Measurements from ENCODE around the gene SV2B.

SV2B gene

DNA sequence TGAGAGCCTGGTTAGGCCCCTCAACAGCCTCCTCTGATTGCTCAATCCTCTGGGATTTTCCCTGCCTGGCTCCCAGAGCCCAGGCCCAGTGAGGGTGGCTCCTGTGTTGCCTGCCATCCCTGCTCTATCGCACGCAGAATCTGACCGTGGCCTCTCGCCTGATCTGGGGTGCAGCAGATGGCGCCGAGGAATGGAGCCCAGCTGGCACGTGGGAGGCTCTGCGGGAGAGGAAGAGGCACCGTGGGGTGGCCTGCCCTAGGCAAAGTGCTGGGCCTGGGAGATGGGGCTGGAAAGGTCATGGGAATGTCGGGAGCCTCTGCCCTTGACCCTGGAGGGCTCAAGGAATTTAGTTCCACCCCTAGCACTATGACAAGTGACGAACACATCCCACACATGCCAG, 10.3 kb downstream of the SV2B start:
- no peak for DNase-seq (ENCODE audit: low read depth)
- H3K4me3 ChIP-seq (ENCODE audit: control insufficient read depth, low read depth, low read length) = no peak overlapping the region
- TF ChIP-seq, protein P1, sequence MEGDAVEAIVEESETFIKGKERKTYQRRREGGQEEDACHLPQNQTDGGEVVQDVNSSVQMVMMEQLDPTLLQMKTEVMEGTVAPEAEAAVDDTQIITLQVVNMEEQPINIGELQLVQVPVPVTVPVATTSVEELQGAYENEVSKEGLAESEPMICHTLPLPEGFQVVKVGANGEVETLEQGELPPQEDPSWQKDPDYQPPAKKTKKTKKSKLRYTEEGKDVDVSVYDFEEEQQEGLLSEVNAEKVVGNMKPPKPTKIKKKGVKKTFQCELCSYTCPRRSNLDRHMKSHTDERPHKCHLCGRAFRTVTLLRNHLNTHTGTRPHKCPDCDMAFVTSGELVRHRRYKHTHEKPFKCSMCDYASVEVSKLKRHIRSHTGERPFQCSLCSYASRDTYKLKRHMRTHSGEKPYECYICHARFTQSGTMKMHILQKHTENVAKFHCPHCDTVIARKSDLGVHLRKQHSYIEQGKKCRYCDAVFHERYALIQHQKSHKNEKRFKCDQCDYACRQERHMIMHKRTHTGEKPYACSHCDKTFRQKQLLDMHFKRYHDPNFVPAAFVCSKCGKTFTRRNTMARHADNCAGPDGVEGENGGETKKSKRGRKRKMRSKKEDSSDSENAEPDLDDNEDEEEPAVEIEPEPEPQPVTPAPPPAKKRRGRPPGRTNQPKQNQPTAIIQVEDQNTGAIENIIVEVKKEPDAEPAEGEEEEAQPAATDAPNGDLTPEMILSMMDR (IDR thresholded peaks at IDR 0.05; ENCODE audit: control insufficient read depth, insufficient read depth, low read depth, low read length, missing control alignments) = no peak

DNA sequence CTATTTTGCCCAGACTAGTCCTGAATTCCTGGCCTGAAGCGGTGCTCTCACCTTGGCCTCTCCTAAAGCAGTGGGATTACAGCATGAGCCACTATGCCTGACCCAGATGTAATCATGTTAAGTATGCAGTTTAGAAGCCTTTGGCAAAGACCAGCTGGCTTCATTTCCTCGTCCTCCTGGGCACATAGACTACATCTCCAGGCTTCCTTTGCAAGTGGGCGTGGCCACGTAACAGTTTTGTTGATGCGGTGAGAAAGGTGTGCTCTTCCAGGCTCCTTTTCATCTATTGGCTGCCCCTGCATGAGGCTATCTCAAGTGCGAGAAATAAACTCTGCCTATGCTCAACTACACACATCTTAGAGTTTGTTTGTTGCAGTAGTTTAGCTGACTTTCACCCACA, 13.0 kb downstream of the SV2B start:
- DNase-seq (ENCODE audit: low read depth) = no peak
- H3K4me3 ChIP-seq (ENCODE audit: control insufficient read depth, low read depth, low read length) = no peak overlapping the region
- TF ChIP-seq, protein P1 (IDR thresholded peaks at IDR 0.05; ENCODE audit: control insufficient read depth, insufficient read depth, low read depth, low read length, missing control alignments) = no peak

DNA sequence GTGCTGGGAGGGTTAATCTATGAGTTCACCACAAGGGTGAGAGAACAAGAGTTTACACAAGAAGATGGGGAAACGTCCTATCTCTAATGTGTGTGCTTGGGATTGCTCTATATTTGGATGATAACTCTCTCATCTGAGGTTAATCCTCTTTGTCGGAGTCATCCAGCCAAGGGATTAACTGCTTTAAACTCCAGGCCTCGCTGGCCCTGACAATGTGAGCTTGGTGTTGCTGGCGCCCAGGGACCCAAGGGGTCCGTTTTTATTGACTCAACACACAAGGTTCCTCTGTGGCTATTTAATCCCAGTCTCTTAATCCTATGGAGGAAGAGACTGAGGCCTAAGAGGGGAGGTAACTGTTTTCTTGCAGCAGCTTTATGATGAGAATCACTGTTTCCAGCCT, 14.2 kb downstream of the SV2B start:
- no peak overlapping the region for H3K4me3 ChIP-seq (ENCODE audit: control insufficient read depth, low read depth, low read length)
- no peak for DNase-seq (ENCODE audit: low read depth)
- TF ChIP-seq, protein P1 (IDR thresholded peaks at IDR 0.05; ENCODE audit: control insufficient read depth, insufficient read depth, low read depth, low read length, missing control alignments) = no peak

DNA sequence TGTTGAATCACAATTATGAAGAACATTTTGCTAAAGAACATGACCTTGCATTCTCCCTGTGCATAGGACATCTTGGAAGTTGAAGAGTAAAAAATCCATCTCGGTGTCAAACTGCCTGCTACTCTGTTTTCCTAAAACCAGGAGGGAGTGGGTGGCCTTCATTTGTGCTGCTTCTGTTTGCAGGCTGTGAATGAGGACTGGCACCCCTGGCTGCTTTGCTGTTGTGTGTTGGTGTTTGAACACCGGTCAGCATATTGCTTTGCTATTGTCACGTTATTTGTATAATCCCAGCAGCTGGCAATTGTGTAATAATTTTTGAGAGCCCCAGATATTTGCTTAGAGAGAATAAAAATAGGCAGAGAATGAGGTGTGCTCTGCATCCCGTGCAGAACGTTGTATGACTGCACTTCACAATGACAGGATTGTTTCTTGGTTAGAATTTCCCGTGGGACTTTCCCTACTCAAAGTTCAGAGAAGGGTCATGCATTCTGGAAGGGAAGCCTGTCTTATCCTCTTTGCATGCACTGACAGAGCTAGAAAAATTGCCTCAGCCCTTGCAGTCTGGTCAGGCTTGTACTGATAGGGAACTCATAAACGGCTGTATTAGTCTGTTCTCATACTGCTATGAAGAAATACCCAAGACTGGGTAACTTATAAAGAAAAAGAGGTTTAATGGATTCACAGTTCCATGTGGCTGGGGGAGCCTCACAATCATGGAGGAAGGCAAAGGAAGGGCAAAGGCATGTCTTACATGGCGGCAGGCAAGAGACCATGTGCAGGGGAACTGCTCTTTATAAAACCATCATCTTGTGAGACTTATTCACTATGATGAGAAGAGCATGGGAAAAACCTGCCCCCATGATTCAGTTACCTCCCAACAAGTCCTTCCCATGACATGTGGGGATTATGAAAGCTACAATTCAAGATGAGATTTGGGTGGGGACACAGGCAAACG, 16.3 kb downstream of the SV2B start:
- no peak for DNase-seq (ENCODE audit: low read depth)

DNA sequence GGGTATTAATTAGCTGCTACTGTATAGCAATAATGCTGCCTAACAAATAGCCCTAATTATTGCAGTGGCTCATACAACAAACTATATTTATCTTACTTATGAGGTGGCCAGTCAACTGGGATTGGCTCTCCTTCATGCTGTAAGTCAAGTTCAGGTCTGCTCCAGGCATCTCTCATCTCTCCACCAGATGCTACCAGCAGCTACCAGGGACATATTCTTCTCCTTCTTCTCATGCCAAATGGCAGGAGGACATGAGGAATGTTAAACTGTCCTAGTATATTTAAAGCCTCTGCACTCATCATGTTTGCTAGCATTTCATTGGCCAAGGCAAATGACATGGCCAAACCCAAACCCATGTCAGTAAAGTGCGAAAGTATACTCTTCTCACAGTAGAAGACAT, 17.3 kb downstream of the SV2B start:
- H3K4me3 ChIP-seq (ENCODE audit: control insufficient read depth, low read depth, low read length) = no peak overlapping the region
- DNase-seq (ENCODE audit: low read depth) = no peak
- TF ChIP-seq, protein P1 (IDR thresholded peaks at IDR 0.05; ENCODE audit: control insufficient read depth, insufficient read depth, low read depth, low read length, missing control alignments) = no peak

More for the DNA sequence above, 16.3 kb downstream of the SV2B start:
- no peak overlapping the region for H3K4me3 ChIP-seq (ENCODE audit: control insufficient read depth, low read depth, low read length)
- TF ChIP-seq, protein P1 (IDR thresholded peaks at IDR 0.05; ENCODE audit: control insufficient read depth, insufficient read depth, low read depth, low read length, missing control alignments) = no peak

DNA sequence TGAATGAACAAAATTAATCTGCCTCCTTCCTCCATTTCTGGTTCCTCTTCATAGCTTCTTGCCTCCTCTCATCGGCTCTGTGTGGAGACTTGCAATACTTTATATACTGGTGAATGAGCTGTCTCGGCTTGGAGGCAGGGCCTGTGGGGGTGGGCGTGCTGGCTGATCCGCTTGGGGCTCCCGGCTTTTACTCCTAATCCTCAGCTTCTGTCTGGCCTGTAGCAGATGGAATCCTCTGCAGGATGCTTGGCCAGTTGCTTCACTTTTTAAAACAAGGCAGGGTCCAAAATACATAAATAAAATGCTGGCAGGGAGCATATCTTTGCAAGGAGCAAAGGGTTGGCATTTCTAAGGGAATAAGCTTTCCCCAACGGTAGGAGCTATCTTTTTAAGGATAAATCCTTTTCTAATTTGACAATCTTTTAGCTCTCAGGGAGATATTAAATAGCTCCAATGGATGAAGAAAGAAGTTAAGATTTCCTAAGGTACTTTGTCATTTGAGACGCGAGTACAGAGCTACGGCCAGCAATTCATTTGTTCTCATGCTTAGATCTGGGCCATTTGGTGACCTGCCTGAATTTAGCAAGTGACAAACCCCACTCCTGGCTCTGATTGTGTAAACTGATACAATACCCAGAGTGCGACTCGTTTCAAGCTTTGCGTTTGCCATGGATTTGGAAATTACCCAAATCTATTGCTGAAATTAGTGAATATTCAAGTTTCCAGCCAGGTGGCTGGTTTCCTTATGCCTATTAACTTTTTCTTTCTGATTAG, 18.9 kb downstream of the SV2B start:
- TF ChIP-seq, protein P1 (IDR thresholded peaks at IDR 0.05; ENCODE audit: control insufficient read depth, insufficient read depth, low read depth, low read length, missing control alignments) = no peak
- no peak overlapping the region for H3K4me3 ChIP-seq (ENCODE audit: control insufficient read depth, low read depth, low read length)
- DNase-seq (ENCODE audit: low read depth) = no peak
